Midbrain (tissue), 1 donor: Measurements from ENCODE around the gene XRCC1.
A peak's percentile ranks its signal among the peaks of the same experiment; 100 is the strongest.
"Not testable (repeated sequence)": the region's sequence is repeated elsewhere in the genome, so short reads cannot be mapped to it uniquely, and the experiment has no call there.

Experiments used
- DNase-seq: peaks from one replicate; lab custom pipeline; 2025; lab: John Stamatoyannopoulos, UW

The XRCC1 gene

GRCh38 chr19:43545981-43546380 lies 29.3 kb downstream of the XRCC1 start:
- no peak for DNase-seq

- no peak for DNase-seq
These were observed 30.1 kb downstream of the XRCC1 start for GRCh38 chr19:43545276-43545675.

- DNase-seq = no peak
These were observed 31.2 kb downstream of the XRCC1 start for GRCh38 chr19:43544077-43544476.

GRCh38 chr19:43541920-43542650 lies 33.2 kb downstream of the XRCC1 start:
- no peak for DNase-seq

GRCh38 chr19:43540381-43540780 lies 34.9 kb downstream of the XRCC1 start:
- DNase-seq = no peak

- no peak for DNase-seq
These were observed 36.4 kb downstream of the XRCC1 start for GRCh38 chr19:43538922-43539321.

GRCh38 chr19:43534816-43535761 lies 40.2 kb downstream of the XRCC1 start:
- DNase-seq = peak; percentile 59

GRCh38 chr19:43534305-43534815 lies 41.0 kb downstream of the XRCC1 start:
- DNase-seq = peak; percentile 17

- peak; percentile 83 for DNase-seq
These were observed 41.6 kb downstream of the XRCC1 start for GRCh38 chr19:43533546-43534304.

GRCh38 chr19:43532962-43533545 lies 42.3 kb downstream of the XRCC1 start, which contains the start of gene ZNF575:
Gene ZNF575, plus strand, starts transcription at chr19:43533188. Its CDS starts 1,235 bp downstream, at chr19:43534423.
- peak; percentile 92 for DNase-seq

GRCh38 chr19:43532571-43532961 lies 42.8 kb downstream of the XRCC1 start:
- peak; percentile 70 for DNase-seq

- no peak for DNase-seq
These were observed 47.3 kb downstream of the XRCC1 start for GRCh38 chr19:43527860-43528622.

GRCh38 chr19:43526884-43527859 lies 48.2 kb downstream of the XRCC1 start, which contains the start of gene ETHE1:
Gene ETHE1, minus strand, starts transcription at chr19:43527201. Its CDS starts 24 bp downstream, at chr19:43527177.
- peak; percentile 72 for DNase-seq

GRCh38 chr19:43525836-43526771 lies 49.2 kb downstream of the XRCC1 start:
- no peak for DNase-seq

GRCh38 chr19:43524922-43525835 lies 50.1 kb downstream of the XRCC1 start:
- peak; percentile 19 for DNase-seq

GRCh38 chr19:43523696-43524095 lies 51.6 kb downstream of the XRCC1 start:
- not testable (repeated sequence) for DNase-seq

- no peak for DNase-seq
These were observed 52.4 kb downstream of the XRCC1 start for GRCh38 chr19:43522929-43523328.
